SK-N-SH (cell line): ENCODE results near the gene NDRG2. TPM values are rescaled to one million over a fixed set of nuclear protein-coding genes. Genes with fewer than 3 reads are reported as not detected.
A peak's percentile ranks its signal among the peaks of the same experiment; 100 is the strongest.

Experiments
- ELF1 ChIP-seq: IDR thresholded peaks from 2 replicates; pipeline ENCODE4 v1.4.0; 2012
- FOSL2 ChIP-seq: IDR thresholded peaks from 2 replicates; pipeline ENCODE4 v1.4.0; 2012; ENCODE audit warnings: low read depth, mild to moderate bottlenecking, moderate library complexity, borderline replicate concordance
- FOXJ3 ChIP-seq: sonication (generic); formaldehyde crosslinking; IDR thresholded peaks from 2 replicates; pipeline ENCODE4 v1.5.1; 2020; ENCODE audit warnings: mild to moderate bottlenecking, missing genetic modification reagents
- FOXM1 ChIP-seq: IDR thresholded peaks from 2 replicates; pipeline ENCODE4 v1.4.0; 2012; ENCODE audit warnings: low read depth, mild to moderate bottlenecking
- GATA2 ChIP-seq: sonication (generic); formaldehyde crosslinking; IDR thresholded peaks from 2 replicates; pipeline ENCODE4 v1.5.0; 2020; ENCODE audit warnings: mild to moderate bottlenecking, missing genetic modification reagents
- IRF3 ChIP-seq: fragments of 150-350 bp; IDR thresholded peaks from 2 replicates; pipeline ENCODE4 v1.6.1; 2016; ENCODE audit warnings: mild to moderate bottlenecking, low read depth, low read length
- RCOR1 ChIP-seq: fragments of 150-350 bp; IDR thresholded peaks from 2 replicates; pipeline ENCODE4 v1.6.1; 2017; ENCODE audit warnings: antibody characterized with exemption, low read length
- REST ChIP-seq: IDR thresholded peaks from 2 replicates; pipeline ENCODE4 v1.6.1; 2012; ENCODE audit warnings: mild to moderate bottlenecking, low read depth, low read length, moderate library complexity
- RXRA ChIP-seq: IDR thresholded peaks from 2 replicates; pipeline ENCODE4 v1.4.0; 2012; ENCODE audit warnings: low read depth, mild to moderate bottlenecking, borderline replicate concordance
- TCF12 ChIP-seq: IDR thresholded peaks from 2 replicates; pipeline ENCODE4 v1.4.0; 2012
- TEAD4 ChIP-seq: IDR thresholded peaks from 2 replicates; pipeline ENCODE4 v1.4.0; 2012; ENCODE audit warnings: mild to moderate bottlenecking, borderline replicate concordance; ENCODE audit not compliant: insufficient read depth
- USF1 ChIP-seq: IDR thresholded peaks from 2 replicates; pipeline ENCODE4 v1.4.0; 2012; ENCODE audit warnings: low read depth, borderline replicate concordance
- USF2 ChIP-seq: fragments of 150-350 bp; IDR thresholded peaks from 2 replicates; pipeline ENCODE4 v1.6.1; 2017; ENCODE audit warnings: antibody characterized with exemption, low read length, low read depth, borderline replicate concordance
- ZBTB33 ChIP-seq: IDR thresholded peaks from 2 replicates; pipeline ENCODE4 v1.4.0; 2012; ENCODE audit warnings: low read depth, borderline replicate concordance
- polyA plus RNA-seq, 3 experiments: library from polyadenylated mRNA; depleted of rRNA; stranded (reverse); fragments of >200 nt; gene quantifications; 2 replicates each; pipeline ENCODE4 v1.2.3, GENCODE V29; 2012

Gene NDRG2
- polyA plus RNA-seq, 1 of the 3 experiments (the other 2 are of a cell fraction) = 15.8 TPM

DNA sequence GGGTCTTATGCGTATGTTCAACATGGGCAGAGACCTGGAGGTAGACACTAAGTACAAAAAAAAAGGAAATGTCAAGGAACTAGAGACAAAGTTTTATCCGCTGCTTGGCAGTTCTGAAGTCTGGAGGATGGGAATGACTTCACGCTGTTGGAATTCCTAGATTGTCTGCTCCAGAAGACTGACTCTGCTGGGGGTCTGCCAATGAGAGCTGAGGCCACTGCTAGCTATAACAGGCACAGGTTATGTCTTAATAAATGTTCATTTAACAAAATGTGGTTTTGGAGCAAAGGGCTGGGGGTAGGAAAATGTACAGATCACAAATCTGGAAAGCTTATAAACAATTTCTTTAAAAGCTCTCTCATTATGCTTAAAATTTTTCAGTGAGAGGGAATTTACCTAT, 38.6 kb upstream of the NDRG2 start (continued):
- TF ChIP-seq IRF3 (no peak), TCF12 (peak; percentile 59), FOSL2 (peak; percentile 49; the same call in 1 of the 2 replicates), FOXJ3 (no peak), RCOR1 (no peak), FOXM1 (no peak), REST (no peak), USF1 (no peak), RXRA (0 out of 2 replicates have a peak, but pooled peaks have one; percentile 48), TEAD4 (peak; percentile 72; the same call in 1 of the 2 replicates), USF2 (no peak), GATA2 (CRISPR knock-in tag) (no peak), ELF1 (no peak), ZBTB33 (no peak)
- TF ChIP-seq, all 33 proteins: peak for 8
